GM19035 (cell line): Measurements from ENCODE around the gene PID1.

Experiments
- ATAC-seq: cut with Tn5 transposase; IDR thresholded peaks from one replicate; pipeline ENCODE4 v1.9.1; 2021; ENCODE audit not compliant: unreplicated experiment

PID1 gene

GRCh38 chr2:229126066-229126465 lies 145.0 kb downstream of the PID1 start:
- ATAC-seq, result no peak

DNA sequence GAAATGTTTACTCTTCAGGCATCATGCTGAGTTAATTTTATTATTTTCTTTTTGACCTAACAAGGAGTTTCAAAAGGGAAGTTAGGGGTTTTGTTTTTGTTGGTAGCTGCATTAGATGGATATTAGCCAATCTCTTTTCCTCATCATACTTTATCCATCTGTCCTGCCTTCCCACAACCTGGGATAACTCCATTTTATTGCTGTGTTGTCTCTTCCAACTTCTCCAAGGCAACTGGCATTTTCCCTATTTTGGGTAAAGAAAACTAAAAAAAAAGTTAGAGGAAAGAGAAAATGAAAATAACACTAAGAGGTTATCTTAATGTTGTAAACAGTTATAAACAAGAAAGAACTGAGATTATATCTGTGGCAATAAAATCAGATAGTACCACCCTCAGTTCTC lies 147.0 kb downstream of the PID1 start:
- no peak for ATAC-seq

DNA sequence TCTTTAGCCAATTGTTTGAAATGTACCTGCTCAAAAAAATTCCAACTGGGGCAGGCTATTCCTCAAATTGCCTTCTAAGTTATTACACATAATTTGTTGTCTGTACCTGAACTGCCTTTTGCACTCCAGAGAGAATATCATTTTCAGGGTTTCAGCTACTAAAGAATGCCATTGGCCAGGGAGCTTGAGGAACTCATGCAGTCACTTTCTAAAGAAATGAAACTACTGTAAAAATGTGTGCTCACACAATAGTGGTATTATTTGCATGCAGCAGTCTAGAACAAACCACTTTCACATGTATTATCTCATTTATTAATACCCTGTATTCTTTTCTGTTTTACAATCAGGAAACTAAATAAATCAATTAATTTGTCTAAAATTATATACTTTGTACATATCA lies 152.2 kb downstream of the PID1 start:
- no peak for ATAC-seq

DNA sequence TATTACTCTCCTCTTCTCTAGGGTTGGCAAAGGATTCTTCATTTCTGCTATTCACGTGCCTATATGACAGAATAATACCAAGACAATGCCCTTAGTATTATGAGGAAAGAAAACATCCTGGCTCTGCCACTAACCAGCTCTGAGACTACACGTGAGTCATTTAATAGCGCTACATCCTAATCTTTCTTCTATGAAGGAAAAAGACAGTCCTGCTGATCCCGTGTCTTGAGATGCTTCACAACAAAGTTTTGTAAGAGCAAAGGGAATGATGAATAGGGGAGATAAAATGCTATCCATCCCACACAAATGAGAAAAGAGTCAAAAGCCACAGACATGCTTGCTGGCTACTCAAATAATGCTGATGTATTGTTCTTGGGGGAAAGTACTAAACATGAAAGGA lies 152.8 kb downstream of the PID1 start:
- no peak for ATAC-seq

- ATAC-seq, result no peak
Measured at GRCh38 chr2:229111744-229112143, 159.3 kb downstream of the PID1 start.

DNA sequence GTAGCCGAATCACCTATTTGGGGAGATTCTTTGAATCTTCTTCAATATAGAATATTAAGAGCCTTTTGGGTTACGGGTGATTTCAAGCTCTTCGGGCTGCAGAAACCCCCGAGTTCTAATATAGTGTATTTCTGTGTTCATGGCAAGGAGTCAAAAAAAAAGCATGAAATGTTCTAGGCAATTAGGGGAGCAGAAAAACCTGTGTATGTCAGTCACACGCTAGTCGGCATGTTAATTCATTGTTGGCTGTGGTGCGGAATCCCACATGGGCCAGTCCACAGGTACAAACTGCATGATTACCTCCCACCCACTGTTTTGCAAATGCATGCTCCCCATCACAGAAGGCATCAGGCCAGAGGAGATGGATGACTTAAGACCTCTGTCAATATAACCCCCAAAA lies 161.9 kb downstream of the PID1 start:
- no peak for ATAC-seq

DNA sequence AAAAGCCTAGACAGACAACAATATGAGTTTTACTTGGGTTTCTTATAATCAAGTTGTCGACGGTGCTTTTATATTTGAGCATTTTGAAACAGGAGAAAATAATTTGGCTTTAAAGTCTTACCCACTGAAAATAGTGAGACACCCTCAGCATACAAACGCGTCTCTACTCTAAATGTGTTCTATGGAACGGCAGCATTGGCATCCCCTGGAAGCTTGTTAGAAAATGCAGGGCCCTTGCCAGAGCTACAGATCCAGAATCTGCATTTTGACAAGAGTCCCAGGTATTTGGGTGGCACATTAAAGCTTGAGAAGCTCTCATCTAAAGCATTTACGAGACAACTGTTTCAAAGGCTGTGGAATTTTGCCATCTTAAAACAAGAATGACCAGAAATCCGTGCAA lies 163.5 kb downstream of the PID1 start:
- ATAC-seq, result no peak

- no peak for ATAC-seq
Measured at GRCh38 chr2:229104974-229105387, 166.1 kb downstream of the PID1 start.

DNA sequence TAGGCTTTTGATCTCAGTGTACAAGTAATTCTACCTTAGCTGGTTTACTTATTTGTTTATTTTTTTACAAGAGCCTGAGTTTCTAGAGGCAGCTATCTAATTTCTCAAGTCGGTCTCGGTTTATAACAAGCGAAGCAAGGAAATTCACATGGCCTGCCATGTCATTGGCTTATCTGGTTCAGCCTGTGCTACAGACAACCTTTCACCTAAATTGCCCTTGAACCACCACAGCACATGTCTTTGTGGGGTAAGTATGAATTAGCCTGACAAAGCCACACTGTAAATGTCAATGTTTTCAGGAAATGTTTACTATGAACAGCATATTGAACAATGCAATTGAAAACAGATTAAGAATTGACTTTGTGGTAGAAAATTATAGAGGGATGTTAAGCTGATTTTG lies 167.1 kb downstream of the PID1 start:
- no peak for ATAC-seq

DNA sequence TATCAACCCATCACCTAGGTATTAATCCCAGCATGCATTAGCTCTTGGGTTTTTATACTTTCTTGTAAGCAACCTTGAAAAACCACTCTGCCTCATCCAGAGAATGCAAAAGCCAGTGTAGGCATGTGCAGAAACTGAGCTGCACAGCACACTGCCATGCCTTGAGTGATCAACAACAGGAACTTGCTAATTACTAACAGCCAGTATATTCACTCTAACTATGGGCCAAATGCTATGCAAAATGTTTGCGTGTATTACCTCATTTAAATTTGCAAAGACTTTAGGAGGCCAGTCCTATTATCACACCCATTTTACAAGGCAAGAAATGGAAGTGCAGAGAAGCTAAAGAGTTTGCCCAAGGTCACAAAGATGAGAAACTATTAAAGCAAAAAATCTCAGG lies 169.8 kb downstream of the PID1 start:
- no peak for ATAC-seq

- ATAC-seq, result no peak
Measured at GRCh38 chr2:229099231-229099630, 171.9 kb downstream of the PID1 start.

DNA sequence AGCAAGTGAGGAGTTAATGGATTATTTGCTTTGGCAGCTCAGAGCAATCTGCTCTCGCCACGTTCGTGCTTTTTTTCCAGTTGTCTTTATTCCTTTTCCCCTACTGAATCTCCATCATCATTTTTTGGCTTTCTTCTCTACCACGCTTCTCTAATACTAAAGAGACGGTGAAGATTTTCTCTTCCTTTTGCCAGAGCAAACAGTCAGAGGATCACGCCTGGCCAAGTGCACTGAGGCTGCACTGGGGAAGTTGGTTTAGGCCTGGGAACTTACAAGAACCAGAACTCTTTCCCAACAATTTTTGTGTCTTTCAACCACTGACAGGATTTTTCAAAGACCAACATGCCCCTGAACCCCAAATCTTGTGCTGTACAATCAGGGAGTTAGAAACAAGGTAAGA lies 172.3 kb downstream of the PID1 start:
- ATAC-seq, result no peak

DNA sequence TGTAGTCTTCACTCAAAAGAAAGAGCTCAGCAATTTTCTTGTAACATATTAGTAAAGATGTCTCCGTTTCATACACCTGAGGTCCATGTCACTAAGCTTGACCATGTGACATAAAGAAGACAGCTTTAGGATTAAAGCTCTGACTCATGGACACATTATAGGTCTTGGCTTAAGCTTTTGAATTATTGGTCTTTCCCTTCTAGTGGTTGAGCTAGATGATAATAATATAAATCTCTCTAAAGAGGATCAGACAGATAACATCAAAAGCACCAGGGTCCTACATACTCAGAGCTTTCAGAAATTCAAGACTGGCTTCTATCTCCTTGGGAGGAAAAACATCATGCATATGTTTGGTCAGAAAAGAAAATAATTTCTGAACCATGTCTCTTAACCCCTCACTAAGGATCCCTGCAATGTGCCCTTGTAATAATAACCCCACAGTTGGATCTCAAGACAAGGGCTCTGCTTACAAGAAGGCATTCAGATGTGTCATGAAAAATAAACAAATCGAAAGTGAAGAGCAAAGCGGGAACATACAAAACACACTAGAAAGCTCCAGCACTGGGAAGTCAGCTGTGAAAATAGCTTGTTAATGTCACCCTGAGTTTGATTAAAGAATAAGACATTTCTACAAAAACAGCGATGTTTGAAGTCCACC lies 174.5 kb downstream of the PID1 start:
- ATAC-seq, result no peak

DNA sequence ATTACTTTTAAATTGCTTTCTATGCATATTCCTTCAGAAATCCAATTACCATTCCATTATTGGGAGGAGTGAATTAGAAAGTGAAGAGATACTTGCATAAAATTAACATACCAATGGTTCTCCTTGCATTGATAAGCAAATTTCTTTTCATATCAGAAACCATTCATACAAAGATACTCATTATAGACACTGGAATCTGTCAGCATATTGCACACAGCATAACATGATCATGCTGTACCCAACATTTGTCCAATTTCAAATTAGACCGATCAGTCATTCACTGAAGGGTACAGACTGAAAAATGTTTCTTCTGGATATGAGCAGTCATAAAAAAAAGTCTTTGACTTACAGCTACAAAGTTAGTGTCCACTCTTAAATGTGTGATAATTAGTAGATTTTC lies 175.6 kb downstream of the PID1 start:
- ATAC-seq, result no peak

GRCh38 chr2:229090225-229090624 lies 180.9 kb downstream of the PID1 start:
- no peak for ATAC-seq

DNA sequence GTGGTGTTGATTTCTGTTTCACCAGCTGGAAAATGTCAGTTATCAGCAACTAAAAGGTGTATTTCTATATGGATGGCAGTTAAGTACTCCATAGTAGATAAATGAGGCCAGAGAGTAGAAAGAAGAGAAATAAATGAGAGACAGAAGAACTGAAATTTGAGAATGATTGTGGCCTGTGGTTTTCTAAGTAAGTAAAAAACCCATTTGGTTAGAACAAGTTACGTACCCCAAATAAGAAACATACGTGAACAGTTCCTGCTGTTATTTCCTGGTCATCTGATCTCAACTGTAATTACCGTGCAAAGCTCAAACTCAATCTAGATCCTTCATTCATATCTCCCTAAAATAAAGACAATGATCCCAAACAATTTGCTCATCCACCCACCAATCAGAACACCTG lies 181.3 kb downstream of the PID1 start:
- ATAC-seq, result no peak

DNA sequence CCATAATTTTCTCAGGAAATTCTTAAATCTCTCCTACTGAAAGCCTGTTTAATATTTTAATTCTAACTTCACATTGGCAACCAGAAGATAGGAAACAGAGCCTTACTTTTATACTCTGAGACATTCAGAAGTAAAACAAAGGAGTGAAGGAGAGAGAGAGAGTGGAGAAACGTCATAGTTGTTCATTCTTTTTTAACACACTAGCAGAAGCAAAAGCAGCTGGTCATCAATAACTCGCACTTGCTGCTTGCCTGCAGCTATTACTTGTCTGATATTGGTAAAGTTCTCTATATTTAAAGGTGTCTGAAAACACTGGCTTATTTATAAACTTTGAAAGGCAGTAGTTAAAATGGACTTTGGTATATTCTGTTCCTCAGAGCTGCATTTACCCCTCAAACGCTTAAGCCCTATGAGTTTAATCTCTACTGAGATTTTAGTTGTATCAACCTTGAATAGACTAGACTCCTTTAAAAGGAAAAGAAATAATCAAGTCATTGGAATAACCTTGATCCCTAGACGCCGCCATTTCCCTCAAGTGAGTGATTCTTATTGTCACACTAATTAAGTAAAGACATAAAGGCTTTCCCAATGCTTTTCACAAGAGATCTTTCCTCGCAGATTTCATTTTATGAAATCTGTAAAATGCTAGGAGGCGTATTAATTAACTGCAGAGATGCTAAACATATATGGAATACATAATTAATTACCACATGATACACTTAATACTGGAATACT lies 182.0 kb downstream of the PID1 start:
- no peak for ATAC-seq

DNA sequence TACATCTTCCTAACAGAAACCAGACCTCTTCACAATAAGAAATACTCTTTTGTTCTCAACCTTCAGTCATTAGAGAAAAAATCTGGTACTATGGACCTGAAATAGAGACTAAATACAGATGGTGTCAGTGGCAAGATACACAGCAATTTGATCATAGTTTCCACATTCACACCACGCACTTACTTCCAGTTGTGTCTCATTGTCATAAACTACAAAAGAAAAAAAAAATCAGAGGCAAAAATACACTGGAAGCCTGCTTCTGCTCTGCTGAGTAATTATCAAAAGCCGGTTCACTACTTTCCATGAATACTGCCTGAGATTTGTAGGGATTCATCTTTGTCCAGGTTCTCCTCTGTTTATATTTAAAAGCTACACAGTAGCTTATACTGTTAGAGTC lies 182.6 kb downstream of the PID1 start:
- no peak for ATAC-seq

GRCh38 chr2:229087843-229088516 lies 183.1 kb downstream of the PID1 start:
- ATAC-seq, result no peak

GRCh38 chr2:229087267-229087666 lies 183.8 kb downstream of the PID1 start:
- ATAC-seq, result no peak

DNA sequence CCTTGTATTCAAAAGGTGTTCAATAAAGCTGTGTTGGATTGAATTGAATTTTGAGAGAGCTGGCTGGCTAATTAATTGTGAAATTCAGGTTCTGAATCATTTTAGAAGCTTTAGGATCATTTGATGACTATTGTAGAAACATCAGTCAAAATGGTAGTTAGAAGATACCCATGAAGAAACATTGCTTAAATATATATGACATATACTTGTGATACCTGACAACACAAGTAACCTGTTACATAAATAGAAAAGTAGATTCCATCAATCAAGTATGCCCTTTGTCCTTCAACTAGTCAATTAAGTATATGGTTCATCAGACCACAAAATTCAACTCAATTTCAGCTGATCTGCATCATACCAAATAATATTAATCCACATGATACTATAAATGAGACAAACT lies 185.6 kb downstream of the PID1 start:
- ATAC-seq, result no peak

GRCh38 chr2:229084447-229084846 lies 186.6 kb downstream of the PID1 start:
- ATAC-seq, result no peak
